Sigmoid colon (tissue), 7 donors: ENCODE data around the gene THNSL1. TPM values are rescaled to one million over a fixed set of nuclear protein-coding genes. Genes with fewer than 3 reads are reported as not detected.

ENCODE experiments used
- DNase-seq: peaks from one replicate; pipeline ENCODE4 v3.0.0-alpha.2; 2019
- H3K27ac ChIP-seq, 4 donors: fragments of 200-600 bp; sonication (generic); one replicate each; pipeline ENCODE4 v1.5.1; 2016 to 2019; ENCODE audit warnings: mild to moderate bottlenecking in 1 of 4
- H3K27me3 ChIP-seq, 3 donors: fragments of 200-600 bp; sonication (generic); one replicate each; pipeline ENCODE4 v1.5.1; 2019; ENCODE audit warnings: mild to moderate bottlenecking in 1 of 3
- H3K36me3 ChIP-seq, 4 donors: fragments of 200-600 bp; sonication (generic); one replicate each; pipeline ENCODE4 v1.5.1; 2016 to 2019
- H3K4me1 ChIP-seq, 4 donors: fragments of 200-600 bp; sonication (generic); one replicate each; pipeline ENCODE4 v1.5.1; 2017 to 2019
- H3K4me3 ChIP-seq, 4 donors: fragments of 200-600 bp; sonication (generic); one replicate each; pipeline ENCODE4 v1.5.1; 2017 to 2019; ENCODE audit warnings: mild to moderate bottlenecking in 2 of 4, moderate library complexity in 1 of 4
- H3K9me3 ChIP-seq, 4 donors: fragments of 200-600 bp in 3 of 4; sonication (generic) in 3 of 4; one replicate each; pipeline versions ENCODE4 v1.5.1 to v1.6.1; 2013 to 2019
- EP300 ChIP-seq, 4 donors: sonication (generic); formaldehyde crosslinking; IDR thresholded peaks; one replicate each; pipeline ENCODE4 v1.6.1; 2017; ENCODE audit warnings: antibody characterized with exemption in 4 of 4
- POLR2A ChIP-seq, 2 donors: fragments of 450-650 bp; IDR thresholded peaks; one replicate each; pipeline ENCODE4 v1.6.1; 2016; ENCODE audit warnings: antibody characterized with exemption in 2 of 2, mild to moderate bottlenecking in 2 of 2, moderate library complexity in 2 of 2
- POLR2AphosphoS5 ChIP-seq, 4 donors: sonication (generic); formaldehyde crosslinking; IDR thresholded peaks; one replicate each; pipeline ENCODE4 v1.6.1; 2017; ENCODE audit warnings: antibody characterized with exemption in 4 of 4
- WGBS, 2 donors: extraction: QIAGEN DNeasy Blood & Tissue Kit; methylation state at CpG; one replicate each; pipeline ENCODE4 v1.1.7; 2013; 5-methylcytosine and 5-hydroxymethylcytosine counted together
- intact Hi-C: fragments of 100-400 bp; cut with DNase I; formaldehyde crosslinking; loops from one replicate; pipeline ENCODE4 v1.15.1; 2023
- polyA plus RNA-seq, 3 donors: library from polyadenylated mRNA; stranded (reverse); fragments of 200-250 nt; gene quantifications; one replicate each; pipeline ENCODE4 v1.2.3, GENCODE V29; 2013
- total RNA-seq, 4 donors: library from RNA; depleted of rRNA; stranded (reverse); fragments of >200 nt; gene quantifications; one replicate each; pipeline ENCODE4 v1.1.0, GENCODE V29; 2016
- TF ChIP-seq, protein P1 (sequence below), 4 experiments: fragments of 450-650 bp in 3 of 4; fragments of 200-600 bp in 1 of 4; IDR thresholded peaks; one replicate each; pipeline ENCODE4 v1.5.1; 2016 to 2019; ENCODE audit warnings: antibody characterized with exemption in 4 of 4, mild to moderate bottlenecking in 3 of 4, moderate library complexity in 2 of 4
- donor health status: healthy with polysubstance abuse.
- donor health status: Bipolar disorder and iron deficiency.
- donor health status: healthy.

The THNSL1 gene
- total and polyA plus RNA-seq, 7 donors, result 0.36 to 2.1 (median 1.2) TPM

DNA sequence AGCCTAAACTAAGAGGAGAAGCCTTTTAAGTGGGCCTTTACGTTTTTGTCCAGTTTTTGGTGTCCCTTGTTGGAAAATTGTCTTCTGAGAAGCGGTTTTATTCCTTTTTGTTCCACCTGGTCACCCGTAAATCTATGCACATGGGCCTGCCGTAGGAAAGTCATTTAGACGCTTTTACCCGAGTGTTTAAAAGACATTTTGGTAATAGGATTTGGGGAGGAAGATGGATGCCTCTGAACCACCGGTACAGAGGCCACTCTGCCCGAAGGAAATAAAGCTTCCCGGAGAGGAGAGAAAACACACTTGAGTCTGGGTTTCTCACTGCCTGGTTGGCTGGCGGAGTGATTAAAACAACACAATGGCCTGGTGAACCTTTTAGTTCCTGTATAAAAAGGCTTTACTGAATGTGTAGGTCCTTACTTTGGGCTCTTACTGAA is 760 bp downstream of the THNSL1 start:
- no peak for DNase-seq
- Histone ChIP-seq H3K4me3 (peak overlapping the region; percentile 54 to 70 (median 68)), H3K4me1 (peaks cover 0 to 16% (median 9%) of the 10 kb centered on the region in 4 donors), H3K27me3 (no peaks in the 10 kb centered on the region), H3K9me3 (no peaks in the 10 kb centered on the region), H3K36me3 (no peaks in the 10 kb centered on the region), H3K27ac (peak overlapping the region; percentile 86 to 96 (median 91))
- TF ChIP-seq POLR2AphosphoS5 (IDR thresholded peaks at IDR 0.05) (no peak), POLR2A (IDR thresholded peaks at IDR 0.05) (no peak), EP300 (IDR thresholded peaks at IDR 0.05) (no peak)
- TF ChIP-seq, protein P1, sequence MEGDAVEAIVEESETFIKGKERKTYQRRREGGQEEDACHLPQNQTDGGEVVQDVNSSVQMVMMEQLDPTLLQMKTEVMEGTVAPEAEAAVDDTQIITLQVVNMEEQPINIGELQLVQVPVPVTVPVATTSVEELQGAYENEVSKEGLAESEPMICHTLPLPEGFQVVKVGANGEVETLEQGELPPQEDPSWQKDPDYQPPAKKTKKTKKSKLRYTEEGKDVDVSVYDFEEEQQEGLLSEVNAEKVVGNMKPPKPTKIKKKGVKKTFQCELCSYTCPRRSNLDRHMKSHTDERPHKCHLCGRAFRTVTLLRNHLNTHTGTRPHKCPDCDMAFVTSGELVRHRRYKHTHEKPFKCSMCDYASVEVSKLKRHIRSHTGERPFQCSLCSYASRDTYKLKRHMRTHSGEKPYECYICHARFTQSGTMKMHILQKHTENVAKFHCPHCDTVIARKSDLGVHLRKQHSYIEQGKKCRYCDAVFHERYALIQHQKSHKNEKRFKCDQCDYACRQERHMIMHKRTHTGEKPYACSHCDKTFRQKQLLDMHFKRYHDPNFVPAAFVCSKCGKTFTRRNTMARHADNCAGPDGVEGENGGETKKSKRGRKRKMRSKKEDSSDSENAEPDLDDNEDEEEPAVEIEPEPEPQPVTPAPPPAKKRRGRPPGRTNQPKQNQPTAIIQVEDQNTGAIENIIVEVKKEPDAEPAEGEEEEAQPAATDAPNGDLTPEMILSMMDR (IDR thresholded peaks at IDR 0.05), result no peak
- intact Hi-C loops, result loop anchor here (2.0 to 10.0 kb wide), 5 partner anchors 65 to 1922 kb away; partner anchors contain the start of genes MSRB2, OTUD1 and PRTFDC1
- WGBS, 2 donors, result 3 to 5% methylated on average over 10 of the region's 10 CpGs

DNA sequence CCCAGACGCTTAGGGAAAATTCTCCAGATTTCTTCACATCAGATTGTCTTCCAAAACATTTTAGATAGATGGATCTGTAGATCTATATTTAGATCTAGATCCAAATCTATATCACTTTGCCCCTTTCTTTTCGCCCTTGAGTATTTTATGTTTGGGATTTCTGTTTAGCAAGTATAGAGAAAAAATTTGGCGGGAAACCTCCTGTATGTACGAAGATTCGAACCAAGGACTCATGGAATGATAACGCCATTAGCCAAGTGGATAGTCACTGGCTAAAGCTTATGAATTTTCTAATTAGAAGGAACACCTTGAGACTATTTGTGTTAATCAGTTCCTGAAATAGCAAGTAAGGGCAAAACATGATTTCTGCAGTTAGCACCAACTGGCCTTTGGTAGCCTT is 1.2 kb downstream of the THNSL1 start:
- Histone ChIP-seq H3K27me3 (no peaks in the 10 kb centered on the region), H3K36me3 (no peaks in the 10 kb centered on the region), H3K4me1 (peaks cover 0 to 16% (median 9%) of the 10 kb centered on the region in 4 donors), H3K9me3 (no peaks in the 10 kb centered on the region), H3K27ac (peak overlapping the region; percentile 86 to 96 (median 91)), H3K4me3 (peak overlapping the region in 1 of 4 donors; percentile 68)
- TF ChIP-seq EP300 (IDR thresholded peaks at IDR 0.05) (no peak), POLR2A (IDR thresholded peaks at IDR 0.05) (no peak)
- TF ChIP-seq, protein P1 (IDR thresholded peaks at IDR 0.05), result no peak
- intact Hi-C loops, result loop anchor here (2.0 to 10.0 kb wide), 5 partner anchors 65 to 1923 kb away; partner anchors contain the start of genes MSRB2, OTUD1 and PRTFDC1
- no peak for DNase-seq
- 86 to 94% methylated on average over 6 of the region's 6 CpGs for WGBS, 2 donors

DNA sequence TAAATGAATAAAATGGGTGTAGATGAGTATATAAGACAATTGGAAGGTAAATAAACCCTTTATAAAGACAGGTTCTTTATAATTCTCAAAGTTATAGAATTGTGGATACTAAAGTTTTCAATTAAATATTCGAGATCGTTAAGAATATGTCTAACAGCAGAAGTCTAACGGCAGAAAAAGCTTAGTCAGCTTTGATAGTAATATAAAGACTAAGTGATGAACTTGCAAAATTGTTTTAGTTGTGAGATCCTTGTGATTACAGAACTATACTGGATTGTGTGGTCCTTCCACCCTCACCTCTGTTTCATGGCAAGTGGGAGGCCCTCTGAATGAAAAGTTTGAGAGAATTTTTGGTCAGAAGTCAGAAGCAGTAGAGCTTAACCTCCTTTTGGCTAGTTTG is 2.3 kb downstream of the THNSL1 start:
- no peaks in the 10 kb centered on the region for H3K27me3 ChIP-seq
- WGBS, 2 donors, result 93 to 95% methylated on average over 3 of the region's 3 CpGs
- H3K4me3 ChIP-seq, result no peak overlapping the region
- H3K27ac ChIP-seq, result no peak overlapping the region
- H3K9me3 ChIP-seq, result no peaks in the 10 kb centered on the region
- TF ChIP-seq POLR2AphosphoS5 (IDR thresholded peaks at IDR 0.05) (no peak), EP300 (IDR thresholded peaks at IDR 0.05) (no peak), POLR2A (IDR thresholded peaks at IDR 0.05) (no peak)
- TF ChIP-seq, protein P1 (IDR thresholded peaks at IDR 0.05), result no peak
- DNase-seq, result no peak
- intact Hi-C loops, result loop anchor here (5.0 to 10.0 kb wide), 4 partner anchors 64 to 1924 kb away; partner anchors contain the start of genes MSRB2, OTUD1 and PRTFDC1
- no peaks in the 10 kb centered on the region for H3K36me3 ChIP-seq
- peaks cover 0 to 16% (median 9%) of the 10 kb centered on the region in 4 donors for H3K4me1 ChIP-seq

GRCh38 chr10:25023278-25023677 is 6.9 kb downstream of the THNSL1 start:
- Histone ChIP-seq H3K27ac (no peak overlapping the region), H3K36me3 (no peaks in the 10 kb centered on the region)

More at GRCh38 chr10:25023278-25023677, 6.9 kb downstream of the THNSL1 start:
- no peak for DNase-seq
- Histone ChIP-seq H3K9me3 (no peaks in the 10 kb centered on the region), H3K4me3 (no peak overlapping the region), H3K27me3 (no peaks in the 10 kb centered on the region), H3K4me1 (no peaks in the 10 kb centered on the region)
- WGBS, 2 donors, result 64 to 80% methylated on average over 3 of the region's 3 CpGs
- intact Hi-C loops, result no loop called here
- TF ChIP-seq POLR2A (IDR thresholded peaks at IDR 0.05) (no peak), EP300 (IDR thresholded peaks at IDR 0.05) (no peak), POLR2AphosphoS5 (IDR thresholded peaks at IDR 0.05) (no peak)
- TF ChIP-seq, protein P1 (IDR thresholded peaks at IDR 0.05), result no peak
